Fibroblast of skin of back (primary cell): Measurements from ENCODE around the gene MELK. TPM values are rescaled to one million over a fixed set of nuclear protein-coding genes. Genes with fewer than 3 reads are reported as not detected.
"Not testable (repeated sequence)": the region's sequence is repeated elsewhere in the genome, so short reads cannot be mapped to it uniquely, and the experiment has no call there.

Experiments used
- DNase-seq: peaks from one replicate; pipeline ENCODE4 v3.0.0-alpha.2; 2013
- polyA plus RNA-seq, 2 experiments: library from polyadenylated mRNA; unstranded; fragments of 120-200 nt; gene quantifications; one replicate each; pipeline ENCODE4 v1.2.1, GENCODE V29; 2013; ENCODE audit not compliant: insufficient read length in 2 of 2

MELK gene
- 56.3 TPM for polyA plus RNA-seq (2013, experiment 1 of 2; ENCODE audit: insufficient read length)
- 6.6 TPM for polyA plus RNA-seq (2013, experiment 2 of 2; ENCODE audit: insufficient read length)

DNA sequence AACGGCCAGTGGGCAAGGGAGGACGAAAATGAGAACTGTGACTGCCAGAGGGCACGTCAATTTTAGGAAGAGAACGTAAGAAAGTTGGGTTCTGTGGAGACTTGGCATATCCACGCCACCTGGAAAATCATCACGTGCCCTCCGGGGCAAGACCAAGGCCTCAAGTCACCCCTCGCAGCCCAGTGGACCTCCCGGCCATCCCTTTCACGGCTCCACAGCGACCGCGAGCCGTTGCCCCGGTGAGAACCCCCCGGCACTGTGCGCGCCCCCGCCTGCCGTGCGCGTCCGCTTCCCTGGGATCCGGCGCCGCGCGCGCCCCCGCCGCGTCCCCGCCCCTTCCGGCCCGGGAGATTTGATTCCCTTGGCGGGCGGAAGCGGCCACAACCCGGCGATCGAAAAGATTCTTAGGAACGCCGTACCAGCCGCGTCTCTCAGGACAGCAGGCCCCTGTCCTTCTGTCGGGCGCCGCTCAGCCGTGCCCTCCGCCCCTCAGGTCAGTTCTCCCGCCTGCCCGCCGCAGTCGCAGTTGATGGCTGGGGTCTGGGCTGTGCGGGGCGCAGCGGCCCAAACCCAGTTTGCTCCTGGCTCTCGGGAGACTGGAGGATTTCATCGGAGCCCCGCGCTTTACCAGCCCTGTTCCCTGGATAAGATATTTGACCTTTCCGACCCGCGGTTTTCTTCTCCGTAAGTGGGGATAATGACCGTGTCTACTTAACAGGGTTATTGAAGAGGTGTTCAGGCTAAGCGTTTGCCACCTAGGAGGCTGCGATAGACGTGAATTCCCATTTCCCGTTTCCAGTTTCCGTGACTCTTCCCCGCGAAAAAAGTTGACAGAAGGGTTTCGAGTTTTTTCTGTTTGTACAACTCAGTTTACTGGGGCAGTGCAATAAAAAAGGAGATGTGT is at the start of gene MELK:
MELK (plus strand) TSS at position 381 of the 904 bp plus-strand sequence. CDS start 8,787 bp downstream, outside the sequence.
- peak; percentile 82 for DNase-seq

DNA sequence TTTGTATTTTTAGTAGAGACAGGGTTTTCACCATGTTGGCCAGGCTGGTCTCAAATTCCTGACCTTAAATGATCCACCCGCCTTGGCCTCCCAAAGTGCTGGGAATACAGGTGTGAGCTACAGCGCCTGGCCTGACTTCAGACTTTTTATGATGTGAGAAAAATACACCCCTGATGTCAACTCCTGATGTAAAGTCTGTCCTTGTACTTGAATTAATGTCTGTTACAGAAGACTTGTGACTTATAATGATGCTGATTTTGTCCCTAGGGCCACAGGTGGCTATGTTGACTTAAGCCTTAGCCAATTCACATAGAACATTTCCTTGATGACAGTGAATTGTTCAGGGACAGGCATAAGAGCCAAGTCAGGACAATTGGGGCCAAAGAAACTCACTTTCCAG is 42.5 kb upstream of the MELK start:
- DNase-seq: no peak

DNA sequence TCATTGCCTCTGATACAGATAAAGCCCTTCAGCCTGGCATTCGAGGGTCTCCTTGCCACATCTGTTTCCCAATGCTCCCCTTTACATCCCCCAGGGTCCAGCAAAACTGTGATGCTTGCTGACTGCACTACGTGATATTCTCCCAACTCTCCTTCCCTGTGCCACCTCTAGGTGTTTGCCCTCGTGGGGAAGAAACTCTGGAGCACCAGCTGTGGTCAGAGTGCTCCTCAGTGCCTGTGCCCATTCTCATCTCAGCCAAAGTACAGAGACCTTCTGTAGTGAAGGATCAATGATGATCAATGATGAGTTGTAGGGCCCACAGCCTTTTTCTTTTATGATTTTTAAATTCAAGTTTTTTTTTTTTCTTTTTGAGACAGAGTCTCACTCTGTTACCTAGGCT is 40.3 kb upstream of the MELK start:
- DNase-seq: no peak

GRCh38 chr9:36533726-36534125 is 39.0 kb upstream of the MELK start:
- DNase-seq: not testable (repeated sequence)

GRCh38 chr9:36535107-36535506 is 37.6 kb upstream of the MELK start:
- no peak for DNase-seq

GRCh38 chr9:36537861-36538260 is 34.8 kb upstream of the MELK start:
- no peak for DNase-seq

DNA sequence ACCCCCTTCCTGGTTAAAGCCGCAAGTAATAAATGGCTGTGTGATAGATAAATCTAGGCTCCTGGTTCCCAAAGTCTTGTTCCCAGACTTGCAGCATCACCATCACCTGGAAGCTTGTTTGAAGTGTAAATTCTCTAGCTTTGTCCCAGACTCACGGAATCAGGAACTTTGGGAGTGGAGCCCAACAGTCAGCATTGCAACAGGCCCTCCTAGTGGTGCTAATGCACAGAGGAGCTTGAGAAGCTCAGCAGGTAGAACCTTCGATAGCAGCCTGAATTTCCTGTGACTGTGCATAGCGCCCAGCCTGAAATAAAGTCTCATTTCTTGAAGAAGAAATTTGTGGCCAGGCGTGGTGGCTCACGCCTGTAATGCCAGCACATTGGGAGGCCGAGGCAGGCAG is 30.3 kb upstream of the MELK start:
- no peak for DNase-seq

DNA sequence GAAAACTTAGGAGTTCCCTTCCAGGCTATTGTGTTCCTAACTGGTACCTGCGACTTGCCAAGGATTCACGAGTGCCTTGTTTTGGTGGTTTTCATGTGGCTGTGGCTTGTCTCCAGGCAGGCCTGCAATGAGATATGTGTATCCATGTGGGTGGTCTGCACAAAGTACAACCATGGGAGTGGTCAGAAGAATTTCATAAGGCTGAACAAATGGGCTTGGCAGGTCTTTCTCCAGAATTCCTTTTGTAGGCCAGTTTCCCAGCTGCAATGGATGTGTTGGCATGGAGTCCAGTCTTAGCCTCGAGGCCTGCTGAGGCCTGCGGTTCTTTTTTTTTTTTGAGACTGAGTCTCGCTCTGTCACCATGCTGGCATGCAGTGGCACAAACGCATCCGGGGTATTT is 28.8 kb upstream of the MELK start:
- DNase-seq: peak; percentile 23

GRCh38 chr9:36547598-36547997 is 25.1 kb upstream of the MELK start:
- DNase-seq: no peak

- no peak for DNase-seq
These were observed 24.2 kb upstream of the MELK start for GRCh38 chr9:36548454-36548853.

GRCh38 chr9:36550135-36550534 is 22.6 kb upstream of the MELK start:
- no peak for DNase-seq

GRCh38 chr9:36550631-36551098 is 22.0 kb upstream of the MELK start:
- not testable (repeated sequence) for DNase-seq

DNA sequence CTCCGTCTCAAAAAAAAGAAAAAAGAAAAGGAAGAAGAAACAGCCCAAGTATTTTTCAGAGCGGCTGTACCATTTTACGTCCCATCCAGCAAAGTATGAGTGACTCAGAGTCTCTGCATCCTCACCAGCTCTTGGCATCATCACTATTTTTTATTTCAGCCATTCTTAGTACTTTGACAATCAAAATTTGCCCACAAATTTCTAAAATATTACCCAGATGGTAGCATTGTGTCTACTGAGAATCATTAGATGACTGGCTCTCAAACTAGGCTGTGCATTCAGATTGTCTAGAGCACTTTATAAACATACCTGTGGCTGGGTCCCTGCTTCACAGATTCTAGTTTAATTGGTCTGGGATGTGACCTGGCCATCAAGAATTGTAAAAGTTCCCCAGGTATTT is 21.6 kb upstream of the MELK start:
- peak; percentile 43 for DNase-seq

DNA sequence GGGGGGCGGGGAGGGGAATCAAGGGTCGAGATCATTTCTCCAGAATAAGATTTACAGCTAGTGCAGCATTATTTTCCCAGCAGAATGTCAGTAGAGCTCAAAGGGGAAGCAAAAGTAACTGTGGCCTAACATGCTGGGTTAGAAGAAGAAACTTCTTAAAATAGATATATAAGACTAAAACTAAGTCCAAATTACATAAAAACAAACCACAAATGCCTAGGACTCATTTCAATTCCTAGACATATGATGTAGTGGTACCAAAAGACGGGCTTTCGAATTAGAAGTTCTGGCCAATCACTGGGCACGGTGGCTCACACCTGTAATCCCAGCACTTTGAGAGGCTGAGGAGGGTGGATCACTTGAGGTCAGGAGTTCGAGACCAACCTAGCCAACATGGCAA is 20.8 kb upstream of the MELK start:
- no peak for DNase-seq

- DNase-seq: peak; percentile 49
These were observed 13.5 kb upstream of the MELK start for GRCh38 chr9:36559036-36559695.

GRCh38 chr9:36560771-36561170 is 11.9 kb upstream of the MELK start:
- DNase-seq: peak; percentile 40

DNA sequence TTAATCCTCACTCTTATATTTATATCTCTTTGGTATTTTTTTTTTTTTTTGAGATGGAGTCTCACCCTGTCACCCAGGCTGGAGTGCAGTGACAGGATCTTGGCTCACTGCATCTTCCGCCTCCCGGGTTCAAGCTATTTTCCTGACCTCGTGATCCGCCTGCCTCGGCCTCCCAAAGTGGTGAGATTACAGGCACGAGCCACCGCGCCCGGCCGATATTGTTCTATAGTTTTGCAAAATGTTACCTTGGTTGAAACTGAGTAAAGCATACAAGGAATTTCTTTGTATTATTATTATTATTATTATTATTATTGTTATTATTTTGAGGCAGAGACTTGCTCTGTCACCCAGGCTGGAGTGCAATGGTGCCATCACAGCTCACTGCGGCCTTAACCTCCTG is 9.9 kb upstream of the MELK start:
- DNase-seq: not testable (repeated sequence)

- DNase-seq: no peak
These were observed 5.9 kb upstream of the MELK start for GRCh38 chr9:36566813-36567221.

- DNase-seq: not testable (repeated sequence)
These were observed 4.0 kb upstream of the MELK start for GRCh38 chr9:36568681-36569080.

- no peak for DNase-seq
These were observed 1.4 kb upstream of the MELK start for GRCh38 chr9:36571333-36571732.

DNA sequence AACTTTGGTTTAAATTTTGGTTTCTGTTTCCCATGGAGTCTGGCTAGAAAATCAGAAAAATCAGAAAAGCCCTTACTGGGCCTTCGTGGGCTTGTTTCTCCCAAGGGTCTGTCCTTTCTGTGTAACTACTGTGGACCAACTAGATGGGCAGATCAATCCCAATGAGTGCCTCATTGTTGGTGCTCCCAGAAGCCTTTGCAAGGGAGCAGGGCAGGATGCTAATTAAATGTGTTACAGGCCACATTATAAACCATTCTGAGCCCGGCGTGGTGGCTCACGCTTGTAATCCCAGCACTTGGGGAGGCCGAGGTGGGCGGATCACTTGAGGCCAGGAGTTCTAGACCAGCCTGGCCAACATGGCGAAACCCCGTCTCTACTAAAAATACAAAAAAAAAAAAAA is 1.4 kb downstream of the MELK start:
- not testable (repeated sequence) for DNase-seq

DNA sequence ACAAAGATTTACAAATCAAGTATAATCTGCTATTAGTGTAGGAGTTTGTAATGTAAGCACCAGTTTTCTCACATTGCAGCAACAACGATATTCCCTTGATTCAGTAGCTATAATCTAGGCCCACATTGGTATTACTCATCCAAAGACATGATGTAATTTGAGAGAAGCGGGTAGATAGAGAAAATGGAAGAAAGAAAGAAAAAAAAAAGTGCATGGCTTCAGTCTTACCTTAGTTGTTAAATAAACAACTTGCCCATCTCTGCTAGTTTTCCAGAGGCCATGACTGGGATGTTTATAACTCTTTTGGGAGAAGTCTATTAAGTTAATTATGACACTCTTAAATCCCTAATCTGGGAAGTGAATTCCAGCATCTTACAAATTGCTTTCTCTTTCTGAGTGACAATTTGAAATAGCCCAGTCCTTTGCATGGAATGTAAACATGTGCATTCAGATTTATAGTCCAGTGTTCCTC is 2.8 kb downstream of the MELK start:
- peak; percentile 44 for DNase-seq

DNA sequence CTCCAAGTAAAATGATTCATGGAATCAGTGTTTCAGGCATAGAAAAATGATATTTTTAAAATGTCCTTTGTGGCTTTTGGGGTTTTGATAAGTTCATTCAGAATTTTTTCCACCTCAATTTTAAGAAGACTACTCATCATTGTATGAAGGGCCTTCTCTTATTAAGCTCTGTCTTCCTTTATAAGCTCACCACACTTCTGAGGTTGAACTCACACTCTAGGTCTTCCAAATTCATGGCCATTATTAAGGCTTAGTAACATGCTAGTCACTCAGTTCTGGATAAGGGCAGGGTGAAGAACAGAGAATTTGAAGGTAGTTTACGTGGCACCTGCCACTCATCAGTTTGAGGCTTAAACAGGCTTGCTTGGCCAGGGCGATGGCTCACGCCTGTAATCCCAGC is 4.2 kb downstream of the MELK start:
- peak; percentile 40 for DNase-seq
